Measurements from ENCODE around the gene ZNF468.
"Not testable (repeated sequence)": the region's sequence is repeated elsewhere in the genome, so short reads cannot be mapped to it uniquely, and the experiment has no call there.

The ZNF468 gene

DNA sequence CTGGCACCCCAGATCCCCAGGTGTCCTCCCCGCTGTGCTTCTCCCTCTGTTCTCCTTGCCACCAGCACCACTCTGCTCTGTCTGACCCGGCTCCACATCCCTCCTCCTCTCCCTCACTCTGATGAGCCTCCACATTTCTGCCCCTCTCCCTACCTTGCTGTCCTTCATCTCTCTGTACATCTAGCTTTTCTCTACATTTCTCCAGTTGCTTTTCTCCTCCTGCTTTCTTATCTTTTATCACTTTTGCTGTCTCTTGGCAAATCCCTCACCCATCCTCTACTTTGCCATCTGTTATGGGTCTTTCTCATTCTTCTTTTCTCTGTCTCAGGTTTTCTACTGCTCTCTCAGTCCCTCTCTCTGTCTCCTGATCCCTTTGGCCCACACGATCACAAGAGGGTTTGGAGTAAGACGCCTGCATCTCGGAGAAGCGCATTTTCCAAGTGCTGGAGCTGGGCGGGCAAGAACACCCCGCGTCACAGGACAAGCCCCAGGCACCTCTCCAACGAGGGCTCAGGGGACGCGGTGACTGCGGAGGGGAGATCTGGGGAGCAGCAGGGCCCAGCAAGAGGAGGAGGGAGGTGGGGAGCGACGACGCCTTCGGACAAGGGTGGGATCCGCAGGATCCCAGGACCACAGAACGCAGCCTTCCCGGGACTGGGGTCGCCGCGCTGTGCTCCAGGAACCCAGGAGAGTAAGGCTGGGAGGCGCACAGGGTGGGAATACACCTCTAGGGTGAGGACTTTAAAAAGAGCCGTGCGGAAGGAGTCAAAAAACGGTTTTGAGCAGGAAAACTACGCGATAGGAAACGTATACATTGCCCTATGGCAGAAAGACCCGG lies 660 bp downstream of the ZNF468 start:
- Mint-ChIP-seq H3K36me3 (ENCODE audit: low read depth) (peaks cover 61% of the 10 kb centered on the region), H3K4me1 (ENCODE audit: low read depth) (peaks cover 23% of the 10 kb centered on the region), H3K27ac (peak overlapping the region; percentile 94), H3K9me3 (peaks cover 13% of the 10 kb centered on the region), H3K4me3 (peak overlapping the region; percentile 90)
- not testable (repeated sequence) for DNase-seq, H3K27me3 Mint-ChIP-seq

DNA sequence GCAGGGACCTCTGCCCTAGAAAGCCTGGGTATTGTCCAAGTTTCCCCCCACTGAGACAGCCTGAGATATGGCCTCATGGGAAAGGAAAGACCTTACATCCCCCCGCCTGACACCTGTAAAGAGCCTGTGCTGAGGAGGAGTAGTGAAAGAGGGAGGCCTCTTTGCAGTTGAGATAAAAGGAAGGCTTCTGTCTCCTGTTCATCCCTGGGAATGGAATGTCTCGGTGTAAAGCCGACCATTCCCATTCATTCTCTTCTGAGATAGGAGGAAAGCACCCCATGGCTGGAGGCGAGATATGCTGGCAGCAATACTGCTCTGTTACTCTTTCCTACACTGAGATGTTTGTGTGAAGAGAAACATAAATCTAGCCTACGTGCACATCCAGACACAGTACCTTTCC lies 10.1 kb downstream of the ZNF468 start:
- not testable (repeated sequence) for H3K4me3 Mint-ChIP-seq; DNase-seq; H3K27ac Mint-ChIP-seq; H3K27me3 Mint-ChIP-seq; H3K4me1 Mint-ChIP-seq (ENCODE audit: low read depth)
- H3K9me3 Mint-ChIP-seq, result peaks cover 47% of the 10 kb centered on the region
- peaks cover 98% of the 10 kb centered on the region for H3K36me3 Mint-ChIP-seq (ENCODE audit: low read depth)

DNA sequence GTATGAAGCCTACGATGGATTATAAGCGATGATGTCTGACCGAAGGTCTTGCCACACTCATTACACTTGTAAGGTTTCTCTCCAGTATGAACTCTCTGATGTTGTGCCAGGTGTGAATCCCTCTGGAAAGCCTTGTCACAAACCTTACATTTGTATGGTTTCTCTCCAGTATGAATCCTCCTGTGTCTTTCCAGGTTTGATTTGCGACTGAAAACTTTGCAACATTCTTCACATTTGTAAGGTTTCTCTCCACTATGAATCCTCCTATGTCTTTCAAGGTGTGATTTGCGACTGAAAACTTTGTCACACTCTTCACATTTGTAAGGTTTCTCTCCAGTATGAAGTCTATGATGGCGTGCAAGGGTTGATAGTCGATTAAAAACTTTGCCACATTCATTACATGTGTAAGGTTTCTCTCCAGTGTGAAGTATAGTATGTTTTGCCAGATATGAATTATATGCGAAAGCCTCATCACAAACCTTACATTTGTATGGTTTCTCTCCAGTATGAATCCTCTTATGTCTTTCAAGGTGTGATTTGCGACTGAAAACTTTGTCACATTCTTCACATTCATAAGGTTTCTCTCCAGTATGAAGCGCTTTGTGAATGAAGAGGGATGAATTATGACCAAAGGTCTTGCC lies 16.5 kb downstream of the ZNF468 start:
- H3K4me1 Mint-ChIP-seq (ENCODE audit: low read depth); H3K4me3 Mint-ChIP-seq; H3K27me3 Mint-ChIP-seq; H3K27ac Mint-ChIP-seq; DNase-seq: not testable (repeated sequence)
- peaks cover 73% of the 10 kb centered on the region for H3K9me3 Mint-ChIP-seq
- H3K36me3 Mint-ChIP-seq (ENCODE audit: low read depth), result peaks cover 97% of the 10 kb centered on the region

GRCh38 chr19:52834289-52834688 lies 23.1 kb downstream of the ZNF468 start:
- H3K36me3 Mint-ChIP-seq (ENCODE audit: low read depth), result peaks cover 60% of the 10 kb centered on the region
- not testable (repeated sequence) for H3K27me3 Mint-ChIP-seq; H3K4me3 Mint-ChIP-seq; DNase-seq; H3K27ac Mint-ChIP-seq; H3K4me1 Mint-ChIP-seq (ENCODE audit: low read depth)
- peaks cover 56% of the 10 kb centered on the region for H3K9me3 Mint-ChIP-seq

GRCh38 chr19:52833541-52833940 lies 23.9 kb downstream of the ZNF468 start:
- not testable (repeated sequence) for H3K4me3 Mint-ChIP-seq; H3K4me1 Mint-ChIP-seq (ENCODE audit: low read depth); H3K27ac Mint-ChIP-seq; H3K27me3 Mint-ChIP-seq; DNase-seq
- Mint-ChIP-seq H3K9me3 (peaks cover 50% of the 10 kb centered on the region), H3K36me3 (ENCODE audit: low read depth) (peaks cover 54% of the 10 kb centered on the region)

GRCh38 chr19:52829866-52830265 lies 27.6 kb downstream of the ZNF468 start:
- Mint-ChIP-seq H3K9me3 (peaks cover 28% of the 10 kb centered on the region), H3K36me3 (ENCODE audit: low read depth) (peaks cover 26% of the 10 kb centered on the region)
- H3K4me1 Mint-ChIP-seq (ENCODE audit: low read depth); H3K27ac Mint-ChIP-seq; H3K27me3 Mint-ChIP-seq; H3K4me3 Mint-ChIP-seq; DNase-seq: not testable (repeated sequence)

GRCh38 chr19:52825765-52826164 lies 31.7 kb downstream of the ZNF468 start:
- Mint-ChIP-seq H3K36me3 (ENCODE audit: low read depth) (peaks cover 19% of the 10 kb centered on the region), H3K27me3 (no peaks in the 10 kb centered on the region), H3K4me3 (no peak overlapping the region), H3K9me3 (peaks cover 25% of the 10 kb centered on the region), H3K4me1 (ENCODE audit: low read depth) (peaks cover 7% of the 10 kb centered on the region), H3K27ac (no peak overlapping the region)
- no peak for DNase-seq

GRCh38 chr19:52823676-52824075 lies 33.7 kb downstream of the ZNF468 start:
- no peak for DNase-seq
- H3K27me3 Mint-ChIP-seq, result no peaks in the 10 kb centered on the region
- peaks cover 26% of the 10 kb centered on the region for H3K9me3 Mint-ChIP-seq
- H3K36me3 Mint-ChIP-seq (ENCODE audit: low read depth), result peaks cover 31% of the 10 kb centered on the region
- H3K4me1 Mint-ChIP-seq (ENCODE audit: low read depth), result peaks cover 23% of the 10 kb centered on the region
- no peak overlapping the region for H3K27ac Mint-ChIP-seq
- no peak overlapping the region for H3K4me3 Mint-ChIP-seq

DNA sequence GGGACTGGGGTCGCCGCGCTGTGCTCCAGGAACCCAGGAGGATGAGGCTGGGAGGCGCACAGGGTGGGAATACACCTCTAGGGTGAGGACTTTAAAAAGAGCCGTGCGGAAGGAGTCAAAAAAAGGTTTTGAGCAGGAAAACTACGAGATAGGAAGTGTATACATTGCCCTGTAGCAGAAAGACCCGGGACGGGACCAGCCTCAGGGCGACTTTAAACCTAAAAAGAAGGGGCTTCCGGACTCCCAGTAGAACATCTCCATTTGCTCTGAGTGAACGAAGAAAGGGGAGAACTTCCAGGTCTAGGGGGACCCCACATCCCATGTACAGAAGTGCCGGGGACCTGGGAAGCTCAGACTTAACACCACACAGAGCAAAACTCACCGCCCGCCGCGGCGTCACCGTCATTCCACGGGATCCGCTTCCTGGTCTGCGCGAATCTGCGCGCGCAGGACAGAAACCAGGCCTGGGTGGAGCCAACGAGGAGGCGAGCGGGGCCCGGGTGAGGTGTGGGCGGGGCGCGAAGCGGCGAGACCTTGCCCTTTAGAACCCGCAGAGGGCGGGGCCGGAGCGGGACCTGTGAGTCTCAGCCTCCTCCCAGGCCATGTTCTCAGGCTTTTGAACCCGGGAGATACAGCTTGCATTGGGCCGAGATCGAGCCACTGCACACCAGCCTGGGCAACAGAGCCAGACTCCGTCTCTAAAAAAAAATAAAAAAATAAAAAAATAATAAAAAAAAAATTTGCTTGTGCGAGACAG lies 36.0 kb downstream of the ZNF468 start, which contains the start of gene ZNF28:
Gene ZNF28, minus strand, starts transcription at position 430 of the 757 bp plus-strand sequence. CDS start 3,675 bp downstream, outside the sequence.
- Mint-ChIP-seq H3K27ac (peak within 1 kb of the TSS; percentile 93), H3K36me3 (ENCODE audit: low read depth) (peaks cover 50% of the 10 kb centered on the region), H3K9me3 (peaks cover 30% of the 10 kb centered on the region), H3K4me3 (peak within 1 kb of the TSS; percentile 91), H3K4me1 (ENCODE audit: low read depth) (peaks cover 27% of the 10 kb centered on the region)
- H3K27me3 Mint-ChIP-seq, result not testable (repeated sequence)
- peak; percentile 77 for DNase-seq

DNA sequence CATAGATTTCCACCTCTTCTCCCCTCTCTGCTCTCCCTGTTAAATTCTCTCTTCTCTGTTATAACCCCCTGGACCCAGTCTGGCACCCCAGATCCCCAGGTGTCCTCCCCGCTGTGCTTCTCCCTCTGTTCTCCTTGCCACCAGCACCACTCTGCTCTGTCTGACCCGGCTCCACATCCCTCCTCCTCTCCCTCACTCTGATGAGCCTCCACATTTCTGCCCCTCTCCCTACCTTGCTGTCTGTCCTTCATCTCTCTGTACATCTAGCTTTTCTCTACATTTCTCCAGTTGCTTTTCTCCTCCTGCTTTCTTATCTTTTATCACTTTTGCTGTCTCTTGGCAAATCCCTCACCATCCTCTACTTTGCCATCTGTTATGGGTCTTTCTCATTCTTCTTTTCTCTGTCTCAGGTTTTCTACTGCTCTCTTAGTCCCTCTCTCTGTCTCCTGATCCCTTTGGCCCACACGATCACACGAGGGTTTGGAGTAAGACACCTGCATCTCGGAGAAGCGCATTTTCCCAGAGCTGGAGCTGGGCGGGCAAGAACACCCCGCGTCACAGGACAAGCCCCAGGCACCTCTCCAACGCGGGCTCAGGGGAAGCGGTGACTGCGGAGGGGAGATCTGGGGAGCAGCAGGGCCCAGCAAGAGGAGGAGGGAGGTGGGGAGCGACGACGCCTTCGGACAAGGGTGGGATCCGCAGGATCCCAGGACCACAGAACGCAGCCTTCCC lies 36.8 kb downstream of the ZNF468 start:
- peaks cover 30% of the 10 kb centered on the region for H3K9me3 Mint-ChIP-seq
- peaks cover 27% of the 10 kb centered on the region for H3K4me1 Mint-ChIP-seq (ENCODE audit: low read depth)
- H3K4me3 Mint-ChIP-seq, result peak overlapping the region; percentile 91
- H3K27ac Mint-ChIP-seq, result peak overlapping the region; percentile 93
- peaks cover 58% of the 10 kb centered on the region for H3K36me3 Mint-ChIP-seq (ENCODE audit: low read depth)
- H3K27me3 Mint-ChIP-seq, result not testable (repeated sequence)
- DNase-seq, result peak; percentile 42

GRCh38 chr19:52809801-52810200 lies 47.6 kb downstream of the ZNF468 start:
- Mint-ChIP-seq H3K27ac (no peak overlapping the region), H3K36me3 (ENCODE audit: low read depth) (peaks cover 83% of the 10 kb centered on the region), H3K27me3 (no peaks in the 10 kb centered on the region), H3K9me3 (peaks cover 32% of the 10 kb centered on the region), H3K4me1 (ENCODE audit: low read depth) (no peaks in the 10 kb centered on the region), H3K4me3 (no peak overlapping the region)
- no peak for DNase-seq

DNA sequence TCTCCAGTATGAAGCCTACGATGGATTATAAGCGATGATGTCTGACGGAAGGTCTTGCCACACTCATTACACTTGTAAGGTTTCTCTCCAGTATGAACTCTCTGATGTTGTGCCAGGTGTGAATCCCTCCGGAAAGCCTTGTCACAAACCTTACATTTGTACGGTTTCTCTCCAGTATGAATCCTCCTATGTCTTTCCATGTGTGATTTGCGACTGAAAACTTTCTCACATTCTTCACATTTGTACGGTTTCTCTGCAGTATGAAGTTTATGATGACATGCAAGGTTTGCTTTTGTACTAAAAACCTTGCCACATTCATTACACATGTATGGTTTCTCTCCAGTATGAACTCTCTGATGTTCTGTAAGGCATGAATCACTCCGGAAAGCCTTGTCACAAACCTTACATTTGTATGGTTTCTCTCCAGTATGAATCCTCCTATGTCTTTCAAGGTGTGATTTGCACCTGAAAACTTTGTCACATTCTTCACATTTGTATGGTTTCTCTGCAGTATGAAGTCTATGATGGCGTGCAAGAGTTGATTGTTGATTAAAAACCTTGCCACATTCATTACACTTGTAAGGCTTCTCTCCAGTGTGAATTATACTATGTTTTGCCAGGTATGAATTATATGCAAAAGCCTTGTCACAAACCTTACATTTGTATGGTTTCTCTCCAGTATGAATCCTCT lies 57.3 kb downstream of the ZNF468 start:
- not testable (repeated sequence) for H3K4me3 Mint-ChIP-seq; H3K4me1 Mint-ChIP-seq (ENCODE audit: low read depth); H3K27ac Mint-ChIP-seq; H3K27me3 Mint-ChIP-seq; DNase-seq
- Mint-ChIP-seq H3K36me3 (ENCODE audit: low read depth) (peaks cover 93% of the 10 kb centered on the region), H3K9me3 (peaks cover 67% of the 10 kb centered on the region)

DNA sequence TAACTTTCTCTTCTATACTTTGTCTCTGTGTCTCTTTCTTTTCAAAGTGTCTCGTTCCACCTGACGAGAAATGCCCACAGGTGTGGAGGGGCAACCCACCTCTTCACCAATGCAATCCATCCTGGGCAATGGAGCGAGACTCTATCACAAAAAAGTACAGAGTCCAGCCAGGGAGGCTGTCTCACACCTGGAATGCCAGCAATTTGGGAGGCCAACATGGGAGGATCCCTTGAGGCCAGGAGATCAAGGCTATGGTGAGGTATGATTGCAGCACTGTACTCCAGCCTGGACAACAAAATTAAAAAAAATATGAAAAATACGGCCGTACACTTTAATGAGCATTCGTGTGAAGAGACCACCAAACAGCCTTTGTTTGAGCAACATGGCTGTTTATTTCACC lies 68.0 kb downstream of the ZNF468 start:
- peaks cover 42% of the 10 kb centered on the region for H3K36me3 Mint-ChIP-seq (ENCODE audit: low read depth)
- no peak overlapping the region for H3K27ac Mint-ChIP-seq

More for the DNA sequence above, 68.0 kb downstream of the ZNF468 start:
- peaks cover 22% of the 10 kb centered on the region for H3K4me1 Mint-ChIP-seq (ENCODE audit: low read depth)
- no peak overlapping the region for H3K4me3 Mint-ChIP-seq
- peaks cover 4% of the 10 kb centered on the region for H3K27me3 Mint-ChIP-seq
- H3K9me3 Mint-ChIP-seq, result peaks cover 55% of the 10 kb centered on the region
- DNase-seq, result no peak

Data from activated T-cell treated with anti-CD3 and anti-CD28 coated beads, Interleukin-2, amount 50 U/mL, for 24 hours (primary cell).